OCI-LY7 (cell line): ENCODE data around the gene TXLNG.

ENCODE experiments used
- CTCF ChIP-seq: fragments of 200-600 bp; sonication (generic); conservative IDR thresholded peaks from 2 replicates; pipeline ENCODE4 v1.5.1; 2014; ENCODE audit warnings: mild to moderate bottlenecking, antibody characterized with exemption, low read length, moderate library complexity, mixed read lengths
- EZH2phosphoT487 ChIP-seq: fragments of 200-600 bp; sonication (generic); IDR thresholded peaks from 2 replicates; pipeline ENCODE4 v1.6.1; 2018; ENCODE audit warnings: low read depth, borderline replicate concordance, mild to moderate bottlenecking, mixed run types, antibody characterized with exemption, low read length, moderate library complexity, mixed read lengths

- TF ChIP-seq CTCF (no peak), EZH2phosphoT487 (no peak)
These were observed 36.5 kb downstream of the TXLNG start for GRCh38 chrX:16822723-16823122.
